H9 (cell line): ENCODE measurements around the gene IRF1. TPM values are rescaled to one million over a fixed set of nuclear protein-coding genes. Genes with fewer than 3 reads are reported as not detected.

ENCODE experiments used
- DNase-seq: peaks from one replicate; pipeline ENCODE4 v3.0.0-alpha.2; 2017
- H2AFZ ChIP-seq: one replicate; pipeline ENCODE4 v1.6.1; 2013; ENCODE audit warnings: mild to moderate bottlenecking, low read length, control low read depth, moderate library complexity
- H2AK5ac ChIP-seq: 2 replicates; pipeline ENCODE4 v1.6.1; 2013; ENCODE audit warnings: low read length, control low read depth, mixed read lengths; ENCODE audit not compliant: insufficient read length
- H2BK120ac ChIP-seq: one replicate; pipeline ENCODE4 v1.6.1; 2013; ENCODE audit warnings: low read depth, mild to moderate bottlenecking, low read length, control low read depth, inconsistent platforms; ENCODE audit not compliant: poor library complexity, severe bottlenecking
- H2BK12ac ChIP-seq: 2 replicates; pipeline ENCODE4 v1.6.1; 2013; ENCODE audit warnings: low read length, control low read depth, mixed read lengths, low read depth; ENCODE audit not compliant: insufficient read length
- H2BK15ac ChIP-seq: 2 replicates; pipeline ENCODE4 v1.6.1; 2013; ENCODE audit warnings: low read depth, low read length, control low read depth
- H2BK20ac ChIP-seq: one replicate; pipeline ENCODE4 v1.6.1; 2013; ENCODE audit warnings: low read depth, mild to moderate bottlenecking, low read length, control low read depth, inconsistent platforms; ENCODE audit not compliant: poor library complexity, severe bottlenecking
- H2BK5ac ChIP-seq: 2 replicates; pipeline ENCODE4 v1.6.1; 2013; ENCODE audit warnings: low read length, control low read depth, mixed read lengths; ENCODE audit not compliant: insufficient read length
- H3K14ac ChIP-seq: 2 replicates; pipeline ENCODE4 v1.6.1; 2013; ENCODE audit warnings: low read length, control low read depth; ENCODE audit not compliant: insufficient read depth
- H3K18ac ChIP-seq: 2 replicates; pipeline ENCODE4 v1.6.1; 2013; ENCODE audit warnings: low read depth, mild to moderate bottlenecking, mixed read lengths, low read length, control low read depth; ENCODE audit not compliant: insufficient read length
- H3K23ac ChIP-seq: 2 replicates; pipeline ENCODE4 v1.6.1; 2013; ENCODE audit warnings: low read length, control low read depth, mixed read lengths, low read depth; ENCODE audit not compliant: insufficient read length
- H3K23me2 ChIP-seq: 2 replicates; pipeline ENCODE4 v1.6.1; 2013; ENCODE audit warnings: low read depth, mild to moderate bottlenecking, mixed read lengths, low read length, control low read depth; ENCODE audit not compliant: insufficient read length, poor library complexity, severe bottlenecking
- H3K27ac ChIP-seq: 2 replicates; pipeline ENCODE4 v1.5.1; 2013; ENCODE audit warnings: low read length, control low read depth, mixed read lengths, low read depth; ENCODE audit not compliant: insufficient read length
- H3K27me3 ChIP-seq: 2 replicates; pipeline ENCODE4 v1.6.1; 2013; ENCODE audit warnings: low read length, control low read depth, inconsistent platforms; ENCODE audit not compliant: insufficient read depth
- H3K4ac ChIP-seq: 2 replicates; pipeline ENCODE4 v1.6.1; 2013; ENCODE audit warnings: low read depth, mild to moderate bottlenecking, control low read depth, inconsistent platforms, low read length, moderate library complexity
- H3K4me1 ChIP-seq: 2 replicates; pipeline ENCODE4 v1.6.1; 2013; ENCODE audit warnings: low read length, control low read depth, inconsistent platforms; ENCODE audit not compliant: insufficient read depth
- H3K4me2 ChIP-seq: 2 replicates; pipeline ENCODE4 v1.6.1; 2013; ENCODE audit warnings: low read length, control low read depth, mixed read lengths; ENCODE audit not compliant: insufficient read length, insufficient read depth
- H3K56ac ChIP-seq: 2 replicates; pipeline ENCODE4 v1.6.1; 2013; ENCODE audit warnings: low read depth, mild to moderate bottlenecking, mixed read lengths, low read length, control low read depth; ENCODE audit not compliant: insufficient read length
- H3K79me1 ChIP-seq: 2 replicates; pipeline ENCODE4 v1.6.1; 2013; ENCODE audit warnings: low read depth, mild to moderate bottlenecking, moderate library complexity, low read length, control low read depth, inconsistent platforms; ENCODE audit not compliant: insufficient read depth, poor library complexity, severe bottlenecking
- H3K79me2 ChIP-seq: 2 replicates; pipeline ENCODE4 v1.6.1; 2013; ENCODE audit warnings: low read length, control low read depth, inconsistent platforms; ENCODE audit not compliant: insufficient read depth
- H3K9ac ChIP-seq: 2 replicates; pipeline ENCODE4 v1.6.1; 2013; ENCODE audit warnings: low read length, control low read depth, mixed read lengths; ENCODE audit not compliant: insufficient read length; ENCODE audit errors: extremely low read depth
- H3K9me3 ChIP-seq: one replicate; pipeline ENCODE4 v1.6.1; 2013; ENCODE audit warnings: low read depth, low read length, inconsistent platforms; ENCODE audit not compliant: control insufficient read depth
- H3T11ph ChIP-seq: one replicate; pipeline ENCODE4 v1.6.1; 2013; ENCODE audit warnings: mild to moderate bottlenecking, low read length, control low read depth, inconsistent platforms
- H4K20me1 ChIP-seq: one replicate; pipeline ENCODE4 v1.6.1; 2013; ENCODE audit not compliant: control insufficient read depth, insufficient read length, insufficient read depth
- H4K5ac ChIP-seq: 2 replicates; pipeline ENCODE4 v1.6.1; 2013; ENCODE audit warnings: low read depth, mild to moderate bottlenecking, mixed read lengths, low read length, control low read depth; ENCODE audit not compliant: insufficient read length
- H4K8ac ChIP-seq: replicated peaks from 2 replicates; pipeline ENCODE4 v1.6.1; 2013; ENCODE audit warnings: low read length, control low read depth, mixed read lengths, low read depth; ENCODE audit not compliant: insufficient read length
- H4K91ac ChIP-seq: 2 replicates; pipeline ENCODE4 v1.6.1; 2013; ENCODE audit warnings: low read depth, mild to moderate bottlenecking, moderate library complexity, mixed read lengths, low read length, control low read depth; ENCODE audit not compliant: insufficient read length
- H3K27ac Mint-ChIP-seq, 3 experiments: 2 replicates in 2 of 3; 3 replicates in 1 of 3; pipeline ENCODE4 v1.8.0; 2020 to 2021; ENCODE audit warnings: mixed read lengths in 3 of 3, mild to moderate bottlenecking in 1 of 3, moderate library complexity in 1 of 3
- H3K27me3 Mint-ChIP-seq: 2 replicates; pipeline ENCODE4 v1.8.0; 2021; ENCODE audit warnings: low read depth, mild to moderate bottlenecking, moderate library complexity, mixed read lengths
- H3K36me3 Mint-ChIP-seq, 3 experiments: 2 replicates in 2 of 3; 3 replicates in 1 of 3; pipeline ENCODE4 v1.8.0; 2020 to 2021; ENCODE audit warnings: low read depth in 3 of 3, mixed read lengths in 3 of 3; ENCODE audit not compliant: insufficient read depth in 1 of 3
- H3K4me1 Mint-ChIP-seq, 2 experiments: 2 replicates each; pipeline ENCODE4 v1.8.0; 2020; ENCODE audit warnings: mixed read lengths in 2 of 2
- H3K4me3 Mint-ChIP-seq, 2 experiments: 2 replicates in 1 of 2; 3 replicates in 1 of 2; pipeline ENCODE4 v1.8.0; 2020 to 2021; ENCODE audit warnings: mild to moderate bottlenecking in 2 of 2, mixed read lengths in 2 of 2, moderate library complexity in 1 of 2
- H3K9me3 Mint-ChIP-seq, 2 experiments: 2 replicates in 1 of 2; 3 replicates in 1 of 2; pipeline ENCODE4 v1.8.0; 2020; ENCODE audit warnings: mild to moderate bottlenecking in 2 of 2, mixed read lengths in 2 of 2, moderate library complexity in 1 of 2
- WGBS: extraction: QIAGEN DNeasy Blood & Tissue Kit; methylation state at CpG from one replicate; pipeline ENCODE4 v1.1.7; 2013; ENCODE audit warnings: missing lambda C conversion rate, low lambda C conversion rate, mixed read lengths; ENCODE audit not compliant: insufficient read length; ENCODE audit errors: extremely low coverage; 5-methylcytosine and 5-hydroxymethylcytosine counted together
- total RNA-seq: library from RNA; stranded (reverse); gene quantifications from 2 replicates; pipeline ENCODE4 v1.2.1, GENCODE V29; 2021
- TF ChIP-seq, protein P1 (sequence below): fragments of 200-600 bp; sonication (generic); conservative IDR thresholded peaks from 3 replicates; pipeline ENCODE4 v1.8.0; 2021; ENCODE audit warnings: antibody characterized with exemption, mild to moderate bottlenecking

Gene IRF1
- total RNA-seq, 1 experiment from 2014 or later: 8.7 TPM

DNA sequence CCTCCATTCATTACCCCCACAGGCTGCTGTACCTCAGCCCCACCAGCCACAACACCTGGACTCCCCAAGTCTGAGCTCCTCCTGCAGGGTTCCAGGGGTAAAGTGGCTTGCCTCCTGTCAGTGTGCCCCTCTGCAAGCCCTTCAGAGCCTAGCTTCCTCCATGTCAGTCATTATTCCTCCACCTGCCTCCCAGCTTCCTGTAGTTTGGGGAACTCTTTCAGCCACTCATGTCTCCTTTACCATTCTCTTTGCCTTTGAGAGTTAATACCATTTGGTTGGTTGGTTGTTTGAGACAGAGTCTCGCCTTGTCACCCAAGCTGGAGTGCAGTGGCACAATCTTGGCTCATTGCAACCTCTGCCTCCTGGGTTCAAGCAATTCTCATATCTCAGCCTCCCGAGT is 36.2 kb downstream of the IRF1 start:
- H3K36me3 Mint-ChIP-seq: no peaks in the 10 kb centered on the region; a peak in 1 of 7 replicates
- no peaks in the 10 kb centered on the region for H3K79me1 ChIP-seq
- TF ChIP-seq, protein P1, sequence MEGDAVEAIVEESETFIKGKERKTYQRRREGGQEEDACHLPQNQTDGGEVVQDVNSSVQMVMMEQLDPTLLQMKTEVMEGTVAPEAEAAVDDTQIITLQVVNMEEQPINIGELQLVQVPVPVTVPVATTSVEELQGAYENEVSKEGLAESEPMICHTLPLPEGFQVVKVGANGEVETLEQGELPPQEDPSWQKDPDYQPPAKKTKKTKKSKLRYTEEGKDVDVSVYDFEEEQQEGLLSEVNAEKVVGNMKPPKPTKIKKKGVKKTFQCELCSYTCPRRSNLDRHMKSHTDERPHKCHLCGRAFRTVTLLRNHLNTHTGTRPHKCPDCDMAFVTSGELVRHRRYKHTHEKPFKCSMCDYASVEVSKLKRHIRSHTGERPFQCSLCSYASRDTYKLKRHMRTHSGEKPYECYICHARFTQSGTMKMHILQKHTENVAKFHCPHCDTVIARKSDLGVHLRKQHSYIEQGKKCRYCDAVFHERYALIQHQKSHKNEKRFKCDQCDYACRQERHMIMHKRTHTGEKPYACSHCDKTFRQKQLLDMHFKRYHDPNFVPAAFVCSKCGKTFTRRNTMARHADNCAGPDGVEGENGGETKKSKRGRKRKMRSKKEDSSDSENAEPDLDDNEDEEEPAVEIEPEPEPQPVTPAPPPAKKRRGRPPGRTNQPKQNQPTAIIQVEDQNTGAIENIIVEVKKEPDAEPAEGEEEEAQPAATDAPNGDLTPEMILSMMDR: no peak

More for the DNA sequence above, 36.2 kb downstream of the IRF1 start:
- WGBS: no CpG with 5 or more reads among the region's 2 CpGs
- H4K8ac ChIP-seq: no peak overlapping the region
- Mint-ChIP-seq H3K27ac (peak overlapping the region in 1 of 3 experiments; percentile 65; a peak in 1 of 7 replicates), H3K4me3 (no peak overlapping the region), H3K27me3 (no peaks in the 10 kb centered on the region; the same call in 1 of the 2 replicates), H3K9me3 (no peaks in the 10 kb centered on the region; a peak in 1 of 5 replicates), H3K4me1 (peaks cover 39 to 41% of the 10 kb centered on the region in 2 experiments)
- no peak overlapping the region for H2BK15ac ChIP-seq
- no peak overlapping the region for H2BK5ac ChIP-seq
- H3K27me3 ChIP-seq: no peaks in the 10 kb centered on the region; the same call in 1 of the 2 replicates
- no peak overlapping the region for H3K4me2 ChIP-seq
- no peak overlapping the region for H3K9ac ChIP-seq
- no peaks in the 10 kb centered on the region for H3K79me2 ChIP-seq
- H3K27ac ChIP-seq: no peak overlapping the region
- no peak overlapping the region for H3K14ac ChIP-seq
- no peak overlapping the region for H2BK20ac ChIP-seq
- H3K4ac ChIP-seq: no peak overlapping the region
- H3K9me3 ChIP-seq: no peaks in the 10 kb centered on the region
- no peaks in the 10 kb centered on the region for H3K23me2 ChIP-seq
- H2AK5ac ChIP-seq: no peak overlapping the region
- no peak overlapping the region for H2BK120ac ChIP-seq
- no peak overlapping the region for H2AFZ ChIP-seq
- no peak overlapping the region for H4K91ac ChIP-seq
- no peak for DNase-seq
- no peak overlapping the region for H4K5ac ChIP-seq
- no peak overlapping the region for H3K18ac ChIP-seq
- no peak overlapping the region for H3K56ac ChIP-seq
- no peak overlapping the region for H3K23ac ChIP-seq
- H4K20me1 ChIP-seq: no peaks in the 10 kb centered on the region
- H3T11ph ChIP-seq: no peak overlapping the region
- no peak overlapping the region for H2BK12ac ChIP-seq
- peaks cover 9% of the 10 kb centered on the region; the same call in 1 of the 2 replicates for H3K4me1 ChIP-seq
